ENCODE results near the gene DOK3. TPM values are rescaled to one million over a fixed set of nuclear protein-coding genes. Genes with fewer than 3 reads are reported as not detected.
A peak's percentile ranks its signal among the peaks of the same experiment; 100 is the strongest.

The DOK3 gene
- total and polyA plus RNA-seq, 2 donors (not counting 3 experiments of a cell fraction or from before 2014, with no cell fraction given), result 4.8 to 5.3 TPM

GRCh38 chr5:177477701-177478477 is 31.7 kb downstream of the DOK3 start:
- Histone ChIP-seq H3K9me3 (replicated peaks; ENCODE audit: control insufficient read depth, insufficient read depth, low read length) (no peaks in the 10 kb centered on the region), H3K27ac (ENCODE audit: insufficient read depth, low read depth, low read length) (no peak overlapping the region), H3K9me1 (replicated peaks; ENCODE audit: control insufficient read depth, extremely low read depth, insufficient read depth, low read length) (no peaks in the 10 kb centered on the region), H3K9ac (replicated peaks; ENCODE audit: extremely low read depth, insufficient read depth, low read length) (no peak overlapping the region), H3K4me1 (ENCODE audit: control insufficient read depth, extremely low read depth, insufficient read depth, low read length) (no peaks in the 10 kb centered on the region), H3K27me3 (ENCODE audit: control insufficient read depth in 2 of 2, insufficient read depth in 2 of 2, low read length in 2 of 2) (no peaks in the 10 kb centered on the region), H4K20me1 (replicated peaks; ENCODE audit: control insufficient read depth, extremely low read depth, insufficient read depth, low read length) (no peaks in the 10 kb centered on the region), H3K4me2 (ENCODE audit: insufficient read depth, low read length) (no peak overlapping the region), H3K36me3 (ENCODE audit: control insufficient read depth in 2 of 2, extremely low read depth in 1 of 2, insufficient read depth in 2 of 2, low read length in 2 of 2) (peaks cover 0 to 5% of the 10 kb centered on the region in 2 experiments), H3K79me2 (ENCODE audit: control insufficient read depth, insufficient read depth, low read length) (peaks cover under 1% of the 10 kb centered on the region), H3K4me3 (replicated peaks in 1 of 3; ENCODE audit: insufficient read depth in 1 of 3, low read depth in 1 of 3, low read length in 3 of 3) (no peak overlapping the region), H2AFZ (ENCODE audit: low read depth, low read length) (no peak overlapping the region)
- DNase-seq (ENCODE audit: low read depth, low spot score), result no peak
- dilution Hi-C loops (cut with MboI; ENCODE audit: extremely low pct_ligation_motif_present, low sequenced_read_pairs), result no loop called here
- ChIA-PET POLR2A (interaction anchor here (1.1 to 2.3 kb wide), 4 partner anchors 10 to 19 kb away, joined by 3 to 17 read pairs (median 8); partner anchors contain the start of gene PDLIM7), CTCF (interaction anchor here (1.0 to 3.3 kb wide), 8 partner anchors 8 to 87 kb away, joined by 3 to 17 read pairs (median 4); partner anchors contain the start of gene PDLIM7)
- intact Hi-C loops (cut with micrococcal nuclease), result loop anchor here (10.0 kb wide), 1 partner anchor 1033 kb away; the partner anchor contains the start of gene FAF2
- no TSS peak for BruUV-seq (replicated peaks)
- TF ChIP-seq POLR2A (IDR thresholded peaks at IDR 0.05; ENCODE audit: low read depth, low read length) (peak; percentile 15), MYC (IDR thresholded peaks at IDR 0.05; ENCODE audit: low read depth, low read length) (no peak), GATA2 (IDR thresholded peaks at IDR 0.05; ENCODE audit: insufficient read depth, insufficient read length, low read depth, low read length) (no peak), FOS (IDR thresholded peaks at IDR 0.05; ENCODE audit: borderline replicate concordance, insufficient read depth, low read length) (no peak), JUN (IDR thresholded peaks at IDR 0.05; ENCODE audit: borderline replicate concordance, insufficient read depth, insufficient read length, low read depth) (no peak), EZH2 (IDR thresholded peaks at IDR 0.05; ENCODE audit: borderline replicate concordance, low read depth, low read length, severe bottlenecking) (no peak), CTCF (IDR thresholded peaks at IDR 0.05; ENCODE audit: extremely low read depth in 1 of 2, insufficient read depth in 1 of 2, low read depth in 1 of 2, low read length in 2 of 2) (no peak)
- peak; percentile 4 for FAIRE-seq
